WERI-Rb-1 (cell line): ENCODE data around the gene GTF3C1.

Experiments
- DNase-seq: peaks from one replicate; pipeline ENCODE4 v3.0.0-alpha.2; 2020
- H3K27ac ChIP-seq: fragments of 250-450 bp; sonication (Bioruptor Pico); 2 replicates; pipeline ENCODE4 v1.5.1; 2020; ENCODE audit warnings: mild to moderate bottlenecking, moderate library complexity
- H3K27me3 ChIP-seq: fragments of 250-450 bp; sonication (Bioruptor Pico); 2 replicates; pipeline ENCODE4 v1.5.1; 2021; ENCODE audit warnings: mild to moderate bottlenecking, low read depth, moderate library complexity; ENCODE audit not compliant: insufficient read depth, severe bottlenecking
- H3K36me3 ChIP-seq: fragments of 250-450 bp; sonication (Bioruptor Pico); 2 replicates; pipeline ENCODE4 v1.5.1; 2020; ENCODE audit warnings: mild to moderate bottlenecking, moderate library complexity
- H3K4me3 ChIP-seq: 2 replicates; pipeline ENCODE4 v1.5.1; 2011; ENCODE audit warnings: low read depth, mild to moderate bottlenecking, control low read depth, low read length
- H3K9me3 ChIP-seq: fragments of 250-450 bp; sonication (Bioruptor Pico); 2 replicates; pipeline ENCODE4 v1.5.1; 2021; ENCODE audit warnings: mild to moderate bottlenecking, moderate library complexity; ENCODE audit not compliant: severe bottlenecking
- TF ChIP-seq, protein P1 (sequence below): IDR thresholded peaks from 2 replicates; pipeline ENCODE4 v1.5.1; 2011; ENCODE audit warnings: low read depth, mild to moderate bottlenecking, control low read depth, inconsistent platforms, low read length

The GTF3C1 gene

DNA sequence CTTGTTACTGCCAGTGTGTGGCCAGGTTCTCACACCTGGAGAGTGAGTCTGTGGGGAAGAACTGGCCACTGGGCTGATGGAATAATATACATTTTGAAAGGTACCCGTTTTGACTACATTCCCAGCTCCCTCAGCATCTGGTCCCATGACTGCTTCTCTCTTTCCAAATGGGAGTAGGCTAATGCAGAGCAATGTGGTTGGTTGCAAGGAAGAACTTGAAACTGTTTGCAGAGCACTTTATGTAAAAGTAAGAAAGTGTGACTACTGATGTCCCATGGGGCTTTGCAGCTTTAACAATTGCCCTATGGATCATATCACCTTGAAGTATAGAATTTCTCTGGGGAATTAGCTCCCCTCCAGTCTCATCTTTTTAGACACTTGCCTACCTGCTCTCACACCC, 9.2 kb upstream of the GTF3C1 start:
- Histone ChIP-seq H3K36me3 (no peaks in the 10 kb centered on the region), H3K27ac (no peak overlapping the region), H3K4me3 (no peak overlapping the region), H3K9me3 (no peaks in the 10 kb centered on the region), H3K27me3 (no peaks in the 10 kb centered on the region)
- TF ChIP-seq, protein P1, sequence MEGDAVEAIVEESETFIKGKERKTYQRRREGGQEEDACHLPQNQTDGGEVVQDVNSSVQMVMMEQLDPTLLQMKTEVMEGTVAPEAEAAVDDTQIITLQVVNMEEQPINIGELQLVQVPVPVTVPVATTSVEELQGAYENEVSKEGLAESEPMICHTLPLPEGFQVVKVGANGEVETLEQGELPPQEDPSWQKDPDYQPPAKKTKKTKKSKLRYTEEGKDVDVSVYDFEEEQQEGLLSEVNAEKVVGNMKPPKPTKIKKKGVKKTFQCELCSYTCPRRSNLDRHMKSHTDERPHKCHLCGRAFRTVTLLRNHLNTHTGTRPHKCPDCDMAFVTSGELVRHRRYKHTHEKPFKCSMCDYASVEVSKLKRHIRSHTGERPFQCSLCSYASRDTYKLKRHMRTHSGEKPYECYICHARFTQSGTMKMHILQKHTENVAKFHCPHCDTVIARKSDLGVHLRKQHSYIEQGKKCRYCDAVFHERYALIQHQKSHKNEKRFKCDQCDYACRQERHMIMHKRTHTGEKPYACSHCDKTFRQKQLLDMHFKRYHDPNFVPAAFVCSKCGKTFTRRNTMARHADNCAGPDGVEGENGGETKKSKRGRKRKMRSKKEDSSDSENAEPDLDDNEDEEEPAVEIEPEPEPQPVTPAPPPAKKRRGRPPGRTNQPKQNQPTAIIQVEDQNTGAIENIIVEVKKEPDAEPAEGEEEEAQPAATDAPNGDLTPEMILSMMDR = no peak
- no peak for DNase-seq

DNA sequence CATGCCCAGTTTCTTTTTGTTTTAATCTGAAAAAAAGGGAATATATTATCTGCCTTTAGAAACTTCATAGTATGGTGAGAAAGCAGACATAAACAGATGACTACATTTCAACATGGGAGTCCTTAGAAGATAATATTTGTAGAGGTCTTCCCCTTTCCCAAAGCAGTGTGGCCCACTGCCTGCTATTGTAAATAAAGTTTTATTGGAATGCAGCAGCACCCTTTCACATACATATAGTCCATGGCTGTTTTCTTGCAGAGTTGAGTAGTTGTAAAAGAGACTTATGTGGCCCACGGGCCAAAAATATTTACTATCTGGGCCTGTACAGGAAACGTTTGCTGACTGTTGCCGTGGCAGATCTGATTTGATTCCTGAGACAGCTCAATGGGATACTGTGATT, 8.7 kb upstream of the GTF3C1 start:
- no peak overlapping the region for H3K27ac ChIP-seq
- TF ChIP-seq, protein P1 = no peak
- H3K27me3 ChIP-seq = no peaks in the 10 kb centered on the region
- H3K4me3 ChIP-seq = no peak overlapping the region
- no peak for DNase-seq
- no peaks in the 10 kb centered on the region for H3K36me3 ChIP-seq
- H3K9me3 ChIP-seq = no peaks in the 10 kb centered on the region

- TF ChIP-seq, protein P1 = no peak
- H3K9me3 ChIP-seq = no peaks in the 10 kb centered on the region
- H3K27me3 ChIP-seq = no peaks in the 10 kb centered on the region
- no peak overlapping the region for H3K4me3 ChIP-seq
- DNase-seq = no peak
- no peaks in the 10 kb centered on the region for H3K36me3 ChIP-seq
- no peak overlapping the region for H3K27ac ChIP-seq
Measured at GRCh38 chr16:27556471-27556870, 6.8 kb upstream of the GTF3C1 start.

DNA sequence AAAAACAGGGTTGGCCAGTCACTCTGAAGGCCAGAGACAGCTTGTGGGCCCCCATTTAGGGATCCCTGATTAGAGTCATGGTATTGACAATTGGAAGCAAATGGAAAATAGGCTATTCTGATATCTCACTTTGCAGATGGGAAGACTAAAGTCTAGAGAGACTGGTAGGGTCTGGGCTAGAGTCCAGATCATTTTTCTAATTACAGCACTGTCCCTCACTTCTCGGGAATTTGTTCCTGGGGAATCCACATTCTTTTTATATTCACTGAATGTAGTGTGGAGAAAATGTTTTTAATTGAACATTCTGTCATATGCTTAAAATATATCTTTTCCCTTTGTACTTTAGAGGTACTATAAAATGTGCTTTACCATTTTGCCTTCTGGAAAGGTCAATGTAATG, 1.3 kb upstream of the GTF3C1 start:
- TF ChIP-seq, protein P1 = no peak
- no peak for DNase-seq
- no peaks in the 10 kb centered on the region for H3K9me3 ChIP-seq
- no peak overlapping the region for H3K4me3 ChIP-seq
- H3K36me3 ChIP-seq = peaks cover 21% of the 10 kb centered on the region
- no peak overlapping the region for H3K27ac ChIP-seq
- H3K27me3 ChIP-seq = no peaks in the 10 kb centered on the region

DNA sequence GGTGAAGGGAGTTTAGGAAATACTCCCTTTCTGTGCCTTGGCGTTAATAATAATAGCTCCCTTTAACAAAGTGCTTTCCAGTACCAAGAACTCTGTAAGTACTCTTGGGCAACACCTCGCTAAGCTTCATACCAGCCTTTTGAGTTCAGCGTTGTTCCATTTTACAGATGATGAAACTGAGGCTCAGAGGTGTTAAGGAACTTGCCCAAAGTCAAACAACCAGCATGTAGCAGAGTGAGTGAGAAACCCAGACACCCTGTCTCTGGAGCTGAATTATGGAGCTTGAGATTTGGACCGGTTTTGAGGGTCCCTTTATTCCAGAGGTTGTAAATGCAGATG, 838 bp upstream of the GTF3C1 start:
- TF ChIP-seq, protein P1 = no peak
- Histone ChIP-seq H3K9me3 (no peaks in the 10 kb centered on the region), H3K4me3 (peak overlapping the region; percentile 57), H3K27me3 (no peaks in the 10 kb centered on the region), H3K27ac (peak overlapping the region; percentile 57; the same call in 1 of the 2 replicates), H3K36me3 (peaks cover 26% of the 10 kb centered on the region)
- DNase-seq = no peak

GRCh38 chr16:27549464-27549745, 308 bp downstream of the GTF3C1 start:
- TF ChIP-seq, protein P1 = no peak
- DNase-seq = peak; percentile 20
- Histone ChIP-seq H3K27ac (peak overlapping the region; percentile 75), H3K9me3 (no peaks in the 10 kb centered on the region), H3K4me3 (peak overlapping the region; percentile 57), H3K36me3 (peaks cover 37% of the 10 kb centered on the region), H3K27me3 (no peaks in the 10 kb centered on the region)
